ENCODE data around the gene CCDC152. TPM values are rescaled to one million over a fixed set of nuclear protein-coding genes. Genes with fewer than 3 reads are reported as not detected.

CCDC152 gene
- total RNA-seq, 1 experiment from 2014 or later: not detected

- intact Hi-C loops (cut with micrococcal nuclease; ENCODE audit: unreplicated experiment): no loop called here
- POLR2A ChIA-PET: no interaction called here
- BruUV-seq (replicated peaks): no TSS peak
Observed at GRCh38 chr5:42740920-42741319, 15.7 kb upstream of the CCDC152 start.

DNA sequence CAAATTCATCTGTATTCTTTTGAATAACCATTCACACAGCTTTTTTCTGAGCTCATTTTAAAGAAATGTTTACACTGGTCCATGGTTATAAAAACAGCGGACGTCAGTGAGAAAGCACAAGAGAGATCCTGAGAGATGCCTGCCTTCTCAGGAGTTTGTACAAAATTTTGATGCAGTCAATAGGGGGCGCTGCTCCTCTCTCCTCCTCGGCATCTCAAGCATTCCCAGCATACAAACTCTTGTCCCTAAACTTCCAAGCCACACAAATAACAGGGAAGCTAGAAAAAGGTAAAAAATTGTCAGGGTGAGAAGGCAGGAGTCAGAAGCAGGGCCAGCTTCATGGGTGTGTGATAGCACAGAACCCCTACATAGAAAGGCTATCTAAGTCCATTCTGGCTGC is 11.2 kb upstream of the CCDC152 start:
- Mint-ChIP-seq H3K4me1 (ENCODE audit: low read depth, unreplicated experiment) (no peaks in the 10 kb centered on the region), H3K27me3 (ENCODE audit: insufficient read depth, unreplicated experiment) (no peaks in the 10 kb centered on the region), H3K9me3 (ENCODE audit: unreplicated experiment) (peaks cover 12% of the 10 kb centered on the region), H3K36me3 (ENCODE audit: insufficient read depth, unreplicated experiment) (peaks cover 5% of the 10 kb centered on the region), H3K4me3 (ENCODE audit: unreplicated experiment) (no peak overlapping the region), H3K27ac (ENCODE audit: unreplicated experiment) (no peak overlapping the region)
- CTCF ChIA-PET: interaction anchor here (1.0 kb wide), 1 partner anchor 144 kb away, joined by 3 read pairs; no protein-coding TSS in a partner anchor
- POLR2A ChIA-PET: no interaction called here
- intact Hi-C loops (cut with micrococcal nuclease; ENCODE audit: unreplicated experiment): no loop called here
- TF ChIP-seq, protein P1, sequence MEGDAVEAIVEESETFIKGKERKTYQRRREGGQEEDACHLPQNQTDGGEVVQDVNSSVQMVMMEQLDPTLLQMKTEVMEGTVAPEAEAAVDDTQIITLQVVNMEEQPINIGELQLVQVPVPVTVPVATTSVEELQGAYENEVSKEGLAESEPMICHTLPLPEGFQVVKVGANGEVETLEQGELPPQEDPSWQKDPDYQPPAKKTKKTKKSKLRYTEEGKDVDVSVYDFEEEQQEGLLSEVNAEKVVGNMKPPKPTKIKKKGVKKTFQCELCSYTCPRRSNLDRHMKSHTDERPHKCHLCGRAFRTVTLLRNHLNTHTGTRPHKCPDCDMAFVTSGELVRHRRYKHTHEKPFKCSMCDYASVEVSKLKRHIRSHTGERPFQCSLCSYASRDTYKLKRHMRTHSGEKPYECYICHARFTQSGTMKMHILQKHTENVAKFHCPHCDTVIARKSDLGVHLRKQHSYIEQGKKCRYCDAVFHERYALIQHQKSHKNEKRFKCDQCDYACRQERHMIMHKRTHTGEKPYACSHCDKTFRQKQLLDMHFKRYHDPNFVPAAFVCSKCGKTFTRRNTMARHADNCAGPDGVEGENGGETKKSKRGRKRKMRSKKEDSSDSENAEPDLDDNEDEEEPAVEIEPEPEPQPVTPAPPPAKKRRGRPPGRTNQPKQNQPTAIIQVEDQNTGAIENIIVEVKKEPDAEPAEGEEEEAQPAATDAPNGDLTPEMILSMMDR (IDR thresholded peaks at IDR 0.05; ENCODE audit: insufficient read depth in 1 of 2, low read depth in 1 of 2, low read length in 1 of 2, severe bottlenecking in 1 of 2, unreplicated experiment in 1 of 2): no peak
- Histone ChIP-seq H3K4me1 (no peaks in the 10 kb centered on the region), H3K9me3 (0 out of 2 replicates have a peak, but pooled peaks cover 2% of the 10 kb centered on the region), H3K36me3 (ENCODE audit: control insufficient read depth, insufficient read depth, low read length) (no peaks in the 10 kb centered on the region), H3K27me3 (replicated peaks; ENCODE audit: control insufficient read depth, insufficient read depth, low read length) (no peaks in the 10 kb centered on the region), H3K4me3 (ENCODE audit: low read depth, low read length) (no peak overlapping the region)
- no peak for DNase-seq
- BruUV-seq (replicated peaks): no TSS peak

More at GRCh38 chr5:42740920-42741319, 15.7 kb upstream of the CCDC152 start:
- Histone ChIP-seq H3K4me3 (ENCODE audit: low read depth, low read length) (no peak overlapping the region), H3K4me1 (no peaks in the 10 kb centered on the region), H3K9me3 (0 out of 2 replicates have a peak, but pooled peaks cover 2% of the 10 kb centered on the region), H3K36me3 (ENCODE audit: control insufficient read depth, insufficient read depth, low read length) (no peaks in the 10 kb centered on the region), H3K27me3 (replicated peaks; ENCODE audit: control insufficient read depth, insufficient read depth, low read length) (no peaks in the 10 kb centered on the region)
- TF ChIP-seq, protein P1 (IDR thresholded peaks at IDR 0.05; ENCODE audit: insufficient read depth in 1 of 2, low read depth in 1 of 2, low read length in 1 of 2, severe bottlenecking in 1 of 2, unreplicated experiment in 1 of 2): no peak
- no peak overlapping the region for H3K4me3 Mint-ChIP-seq (ENCODE audit: unreplicated experiment)
- H3K9me3 Mint-ChIP-seq (ENCODE audit: unreplicated experiment): peaks cover 12% of the 10 kb centered on the region
- H3K27me3 Mint-ChIP-seq (ENCODE audit: insufficient read depth, unreplicated experiment): no peaks in the 10 kb centered on the region
- CTCF ChIA-PET: no interaction called here
- no peaks in the 10 kb centered on the region for H3K4me1 Mint-ChIP-seq (ENCODE audit: low read depth, unreplicated experiment)
- DNase-seq: no peak
- H3K36me3 Mint-ChIP-seq (ENCODE audit: insufficient read depth, unreplicated experiment): peaks cover 5% of the 10 kb centered on the region
- no peak overlapping the region for H3K27ac Mint-ChIP-seq (ENCODE audit: unreplicated experiment)

- intact Hi-C loops (cut with micrococcal nuclease; ENCODE audit: unreplicated experiment): no loop called here
- ChIA-PET CTCF (interaction anchor here (0.7 kb wide), 1 partner anchor 349 kb away, joined by 3 read pairs; no protein-coding TSS in a partner anchor), POLR2A (no interaction called here)
- TF ChIP-seq, protein P1 (IDR thresholded peaks at IDR 0.05; ENCODE audit: insufficient read depth in 1 of 2, low read depth in 1 of 2, low read length in 1 of 2, severe bottlenecking in 1 of 2, unreplicated experiment in 1 of 2): no peak
- BruUV-seq (replicated peaks): no TSS peak
- DNase-seq: no peak
- H3K36me3 ChIP-seq (ENCODE audit: control insufficient read depth, insufficient read depth, low read length): no peaks in the 10 kb centered on the region
- no peaks in the 10 kb centered on the region for H3K27me3 ChIP-seq (replicated peaks; ENCODE audit: control insufficient read depth, insufficient read depth, low read length)
- no peaks in the 10 kb centered on the region for H3K4me1 Mint-ChIP-seq (ENCODE audit: low read depth, unreplicated experiment)
- no peak overlapping the region for H3K4me3 Mint-ChIP-seq (ENCODE audit: unreplicated experiment)
- H3K27ac Mint-ChIP-seq (ENCODE audit: unreplicated experiment): no peak overlapping the region
- peaks cover 5% of the 10 kb centered on the region for H3K36me3 Mint-ChIP-seq (ENCODE audit: insufficient read depth, unreplicated experiment)
- no peaks in the 10 kb centered on the region for H3K4me1 ChIP-seq
- no peak overlapping the region for H3K4me3 ChIP-seq (ENCODE audit: low read depth, low read length)
- 0 out of 2 replicates have a peak, but pooled peaks cover 2% of the 10 kb centered on the region for H3K9me3 ChIP-seq
- H3K27me3 Mint-ChIP-seq (ENCODE audit: insufficient read depth, unreplicated experiment): no peaks in the 10 kb centered on the region
- peaks cover 10% of the 10 kb centered on the region for H3K9me3 Mint-ChIP-seq (ENCODE audit: unreplicated experiment)
Observed at GRCh38 chr5:42745856-42746255, 10.8 kb upstream of the CCDC152 start.

Measured in Caco-2 (cell line).